BJ (cell line): ENCODE results near the gene PHLPP1. TPM values are rescaled to one million over a fixed set of nuclear protein-coding genes. Genes with fewer than 3 reads are reported as not detected.

Source experiments
- CTCF ChIA-PET: fragments of 350-600 bp; formaldehyde crosslinking; extraction: SDS; loops from one replicate; lab custom pipeline; 2021; ENCODE audit warnings: antibody characterized with exemption, inconsistent platforms; lab: Yijun Ruan, JAX
- POLR2A ChIA-PET: fragments of 300-600 bp; sonication (Branson Sonifier 250); formaldehyde crosslinking; extraction: SDS; loops from one replicate; lab custom pipeline; 2021; ENCODE audit warnings: antibody characterized with exemption; lab: Charles Lee
- DNase-seq: peaks from one replicate; pipeline ENCODE4 v3.0.0-alpha.2; 2011; ENCODE audit warnings: low read depth
- H3K27me3 ChIP-seq: 2 replicates; pipeline ENCODE4 v1.6.0; 2011; ENCODE audit warnings: low read length; ENCODE audit not compliant: control insufficient read depth, insufficient read depth
- H3K36me3 ChIP-seq: 2 replicates; pipeline ENCODE4 v1.5.1; 2011; ENCODE audit warnings: low read length; ENCODE audit not compliant: control insufficient read depth, insufficient read depth
- H3K4me3 ChIP-seq: 2 replicates; pipeline ENCODE4 v1.5.1; 2011; ENCODE audit warnings: low read depth, mild to moderate bottlenecking, control low read depth, low read length
- CTCF ChIP-seq: IDR thresholded peaks from 2 replicates; pipeline ENCODE4 v1.5.1; 2011; ENCODE audit warnings: low read depth, mild to moderate bottlenecking, control low read depth, inconsistent platforms, low read length, moderate library complexity; ENCODE audit not compliant: insufficient read depth
- polyA plus RNA-seq: library from polyadenylated mRNA; depleted of rRNA; stranded (reverse); fragments of >200 nt; gene quantifications from 2 replicates; pipeline ENCODE4 v1.2.3, GENCODE V29; 2011

Gene PHLPP1
- polyA plus RNA-seq, 1 experiment, result 4.0 TPM

GRCh38 chr18:63017076-63017475 lies 301.7 kb downstream of the PHLPP1 start:
- POLR2A ChIA-PET, result no interaction called here
- Histone ChIP-seq H3K36me3 (no peaks in the 10 kb centered on the region), H3K27me3 (peaks cover 8% of the 10 kb centered on the region), H3K4me3 (no peak overlapping the region)
- no peak for DNase-seq
- CTCF ChIA-PET, result interaction anchor here (0.6 to 4.7 kb wide), 13 partner anchors 9 to 422 kb away, joined by 3 to 44 read pairs (median 4); partner anchors contain the start of gene BCL2
- no peak for TF ChIP-seq CTCF

DNA sequence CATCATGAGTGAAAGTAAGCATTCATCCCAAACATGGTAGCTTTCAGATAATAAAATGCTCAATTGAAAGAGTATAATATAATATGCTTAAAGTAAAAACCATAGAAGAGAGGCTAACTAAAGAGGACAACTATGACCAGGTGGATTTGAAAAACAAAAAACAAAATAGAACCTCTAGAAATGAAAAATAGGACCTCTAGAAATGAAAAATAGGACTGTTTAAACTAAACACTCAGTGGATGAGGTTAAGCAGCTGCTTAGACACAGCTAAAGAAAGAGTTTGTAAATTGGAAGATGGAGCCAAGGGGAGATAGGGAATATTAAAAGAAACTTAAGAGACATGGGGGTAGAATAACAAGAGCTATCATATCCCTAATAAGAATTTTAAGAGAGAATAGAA lies 302.6 kb downstream of the PHLPP1 start:
- no peak for DNase-seq
- no peak for TF ChIP-seq CTCF
- peaks cover 8% of the 10 kb centered on the region for H3K27me3 ChIP-seq
- no peak overlapping the region for H3K4me3 ChIP-seq
- POLR2A ChIA-PET, result no interaction called here
- CTCF ChIA-PET, result interaction anchor here (0.8 to 4.7 kb wide), 6 partner anchors 9 to 421 kb away, joined by 3 to 44 read pairs (median 10); no protein-coding TSS in a partner anchor
- no peaks in the 10 kb centered on the region for H3K36me3 ChIP-seq

GRCh38 chr18:63022429-63023022 lies 307.2 kb downstream of the PHLPP1 start:
- DNase-seq, result no peak
- Histone ChIP-seq H3K36me3 (no peaks in the 10 kb centered on the region), H3K4me3 (no peak overlapping the region), H3K27me3 (peaks cover 6% of the 10 kb centered on the region)
- ChIA-PET POLR2A (no interaction called here), CTCF (interaction anchor here (0.8 to 1.5 kb wide), 6 partner anchors 9 to 301 kb away, joined by 3 to 4 read pairs (median 3); no protein-coding TSS in a partner anchor)
- TF ChIP-seq CTCF, result peak; percentile 45

DNA sequence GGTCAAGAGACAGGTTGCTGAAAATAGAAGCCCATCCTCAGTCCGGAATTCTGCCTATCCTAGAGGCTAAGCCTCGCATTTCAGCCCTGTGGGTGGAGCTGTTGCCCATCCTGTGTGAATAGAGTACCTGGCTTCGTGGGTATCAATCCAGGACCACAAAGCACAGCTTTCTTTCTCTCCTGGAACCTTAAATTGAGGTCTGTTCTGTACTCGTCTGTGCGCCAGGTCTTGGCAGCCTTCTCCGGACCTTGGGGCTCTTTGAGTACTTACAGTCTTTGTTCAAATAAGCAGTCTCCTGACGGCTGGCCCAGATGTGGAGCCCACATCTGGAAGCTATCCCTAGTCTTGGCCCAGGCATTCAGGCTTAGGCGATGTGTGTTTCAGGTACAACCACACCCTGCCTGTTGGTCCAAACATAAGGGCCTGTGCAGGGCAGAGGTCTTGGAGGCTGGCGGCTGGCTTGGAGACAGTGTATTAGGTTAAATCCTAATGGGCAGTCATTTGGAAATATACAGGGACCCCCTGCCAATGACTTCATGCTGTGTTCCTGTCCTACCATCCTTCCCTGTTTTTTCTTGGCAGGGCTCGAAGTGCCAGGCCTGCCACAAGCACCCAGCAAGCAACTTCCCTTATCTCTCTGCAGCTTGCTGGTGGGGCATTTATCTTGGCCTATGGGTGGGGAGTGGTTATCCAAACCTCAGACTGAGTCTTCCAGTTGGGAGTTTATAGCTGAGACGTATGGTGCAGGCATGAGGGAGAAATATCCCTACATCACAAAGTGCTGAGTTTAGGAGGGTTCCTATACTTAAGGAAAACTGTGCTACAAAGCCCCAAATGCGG lies 310.1 kb downstream of the PHLPP1 start:
- Histone ChIP-seq H3K27me3 (peaks cover 4% of the 10 kb centered on the region; the same call in 1 of the 2 replicates), H3K4me3 (no peak overlapping the region), H3K36me3 (no peaks in the 10 kb centered on the region)
- no peak for DNase-seq
- 0 out of 2 replicates have a peak, but pooled peaks have one; percentile 12 for TF ChIP-seq CTCF
- ChIA-PET POLR2A (no interaction called here), CTCF (interaction anchor here (1.3 to 3.0 kb wide), 2 partner anchors 10 to 297 kb away, joined by 3 to 13 read pairs; no protein-coding TSS in a partner anchor)

- TF ChIP-seq CTCF, result no peak
- Histone ChIP-seq H3K36me3 (no peaks in the 10 kb centered on the region), H3K27me3 (peaks cover 4% of the 10 kb centered on the region; the same call in 1 of the 2 replicates), H3K4me3 (no peak overlapping the region)
- ChIA-PET POLR2A (no interaction called here), CTCF (interaction anchor here (0.9 kb wide), 1 partner anchor 16 kb away, joined by 3 read pairs; no protein-coding TSS in a partner anchor)
- DNase-seq, result no peak
These were observed 313.0 kb downstream of the PHLPP1 start for GRCh38 chr18:63028380-63028779.
